ENCODE data around the gene PDE4B. TPM values are rescaled to one million over a fixed set of nuclear protein-coding genes. Genes with fewer than 3 reads are reported as not detected.

PDE4B gene
- total and polyA plus RNA-seq, 2 donors from 2014 or later, result 2.0 to 8.7 TPM

GRCh38 chr1:65818966-65819365 lies 26.3 kb downstream of the PDE4B start:
- no peaks in the 10 kb centered on the region for H3K36me3 ChIP-seq (ENCODE audit: control insufficient read depth in 2 of 3, insufficient read depth in 3 of 3, low read length in 3 of 3)
- no peak overlapping the region for H3K27ac ChIP-seq (ENCODE audit: low read depth in 2 of 2, low read length in 2 of 2)
- no peak overlapping the region for H3K9ac ChIP-seq (ENCODE audit: low read length in 3 of 3)
- no peaks in the 10 kb centered on the region for H3K27me3 ChIP-seq (ENCODE audit: control insufficient read depth, insufficient read depth, low read length)
- DNase-seq, result no peak
- H3K4me3 ChIP-seq (ENCODE audit: low read length in 3 of 3), result no peak overlapping the region
- TF ChIP-seq, protein P1, sequence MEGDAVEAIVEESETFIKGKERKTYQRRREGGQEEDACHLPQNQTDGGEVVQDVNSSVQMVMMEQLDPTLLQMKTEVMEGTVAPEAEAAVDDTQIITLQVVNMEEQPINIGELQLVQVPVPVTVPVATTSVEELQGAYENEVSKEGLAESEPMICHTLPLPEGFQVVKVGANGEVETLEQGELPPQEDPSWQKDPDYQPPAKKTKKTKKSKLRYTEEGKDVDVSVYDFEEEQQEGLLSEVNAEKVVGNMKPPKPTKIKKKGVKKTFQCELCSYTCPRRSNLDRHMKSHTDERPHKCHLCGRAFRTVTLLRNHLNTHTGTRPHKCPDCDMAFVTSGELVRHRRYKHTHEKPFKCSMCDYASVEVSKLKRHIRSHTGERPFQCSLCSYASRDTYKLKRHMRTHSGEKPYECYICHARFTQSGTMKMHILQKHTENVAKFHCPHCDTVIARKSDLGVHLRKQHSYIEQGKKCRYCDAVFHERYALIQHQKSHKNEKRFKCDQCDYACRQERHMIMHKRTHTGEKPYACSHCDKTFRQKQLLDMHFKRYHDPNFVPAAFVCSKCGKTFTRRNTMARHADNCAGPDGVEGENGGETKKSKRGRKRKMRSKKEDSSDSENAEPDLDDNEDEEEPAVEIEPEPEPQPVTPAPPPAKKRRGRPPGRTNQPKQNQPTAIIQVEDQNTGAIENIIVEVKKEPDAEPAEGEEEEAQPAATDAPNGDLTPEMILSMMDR (IDR thresholded peaks at IDR 0.05; ENCODE audit: borderline replicate concordance, extremely low read depth, insufficient read depth), result no peak
- H3K4me1 ChIP-seq (ENCODE audit: control insufficient read depth in 2 of 3, insufficient read depth in 2 of 3, low read depth in 1 of 3, low read length in 3 of 3), result no peaks in the 10 kb centered on the region
- intact Hi-C loops (cut with DNase I), result no loop called here
- no peak for FAIRE-seq
- H3K9me3 ChIP-seq (ENCODE audit: control insufficient read depth in 2 of 3, insufficient read depth in 1 of 3, low read length in 3 of 3), result no peaks in the 10 kb centered on the region

DNA sequence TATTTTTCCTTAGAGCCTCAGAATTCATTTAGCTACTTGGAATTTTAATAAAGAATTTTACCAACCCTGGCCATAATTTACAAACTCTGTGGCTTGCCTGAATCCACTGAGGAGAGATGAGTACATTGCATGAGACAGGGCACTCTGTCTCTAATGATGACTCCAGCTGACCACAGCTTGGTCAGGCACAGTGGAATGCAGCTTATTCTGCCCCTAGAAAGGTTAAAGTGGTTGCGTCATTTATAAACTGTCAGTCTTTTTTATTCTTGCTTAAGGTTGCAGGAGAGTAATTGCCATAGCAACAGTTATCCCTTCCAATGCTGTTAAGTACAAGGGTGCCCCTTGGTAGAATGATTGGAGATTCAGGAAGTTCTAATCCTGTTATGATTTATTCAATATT lies 28.3 kb downstream of the PDE4B start:
- Histone ChIP-seq H3K36me3 (ENCODE audit: control insufficient read depth in 2 of 3, insufficient read depth in 3 of 3, low read length in 3 of 3) (no peaks in the 10 kb centered on the region), H3K27me3 (ENCODE audit: control insufficient read depth, insufficient read depth, low read length) (no peaks in the 10 kb centered on the region), H3K9ac (ENCODE audit: low read length in 3 of 3) (no peak overlapping the region), H3K27ac (ENCODE audit: low read depth in 2 of 2, low read length in 2 of 2) (no peak overlapping the region), H3K4me1 (ENCODE audit: control insufficient read depth in 2 of 3, insufficient read depth in 2 of 3, low read depth in 1 of 3, low read length in 3 of 3) (no peaks in the 10 kb centered on the region), H3K4me3 (ENCODE audit: low read length in 3 of 3) (no peak overlapping the region), H3K9me3 (ENCODE audit: control insufficient read depth in 2 of 3, insufficient read depth in 1 of 3, low read length in 3 of 3) (no peaks in the 10 kb centered on the region)
- FAIRE-seq, result no peak
- no peak for DNase-seq
- TF ChIP-seq, protein P1 (IDR thresholded peaks at IDR 0.05; ENCODE audit: borderline replicate concordance, extremely low read depth, insufficient read depth), result no peak
- intact Hi-C loops (cut with DNase I), result no loop called here

DNA sequence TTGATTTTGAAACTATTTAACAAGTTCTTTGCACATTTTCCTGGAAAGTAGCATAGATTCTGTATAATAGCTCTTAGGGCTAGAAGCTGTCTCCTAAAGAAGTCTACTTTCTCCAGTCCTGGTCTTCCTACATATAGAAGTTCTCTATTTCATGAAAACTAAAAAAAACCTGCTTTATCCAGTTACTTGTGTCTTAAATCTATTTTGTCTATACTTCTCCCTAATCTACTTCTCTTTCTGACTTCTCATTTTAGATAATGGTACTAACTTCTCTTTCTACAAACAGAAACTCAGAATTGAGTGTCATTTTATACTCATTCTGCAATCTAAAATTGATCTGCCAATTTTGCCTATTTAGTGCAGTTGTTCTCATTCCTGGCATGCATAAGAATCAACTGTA lies 28.7 kb downstream of the PDE4B start:
- no peaks in the 10 kb centered on the region for H3K9me3 ChIP-seq (ENCODE audit: control insufficient read depth in 2 of 3, insufficient read depth in 1 of 3, low read length in 3 of 3)
- FAIRE-seq, result no peak
- intact Hi-C loops (cut with DNase I), result no loop called here
- H3K9ac ChIP-seq (ENCODE audit: low read length in 3 of 3), result no peak overlapping the region
- no peak overlapping the region for H3K27ac ChIP-seq (ENCODE audit: low read depth in 2 of 2, low read length in 2 of 2)
- H3K36me3 ChIP-seq (ENCODE audit: control insufficient read depth in 2 of 3, insufficient read depth in 3 of 3, low read length in 3 of 3), result no peaks in the 10 kb centered on the region
- TF ChIP-seq, protein P1 (IDR thresholded peaks at IDR 0.05; ENCODE audit: borderline replicate concordance, extremely low read depth, insufficient read depth), result no peak
- no peak for DNase-seq
- H3K4me3 ChIP-seq (ENCODE audit: low read length in 3 of 3), result no peak overlapping the region
- H3K4me1 ChIP-seq (ENCODE audit: control insufficient read depth in 2 of 3, insufficient read depth in 2 of 3, low read depth in 1 of 3, low read length in 3 of 3), result no peaks in the 10 kb centered on the region
- H3K27me3 ChIP-seq (ENCODE audit: control insufficient read depth, insufficient read depth, low read length), result no peaks in the 10 kb centered on the region

DNA sequence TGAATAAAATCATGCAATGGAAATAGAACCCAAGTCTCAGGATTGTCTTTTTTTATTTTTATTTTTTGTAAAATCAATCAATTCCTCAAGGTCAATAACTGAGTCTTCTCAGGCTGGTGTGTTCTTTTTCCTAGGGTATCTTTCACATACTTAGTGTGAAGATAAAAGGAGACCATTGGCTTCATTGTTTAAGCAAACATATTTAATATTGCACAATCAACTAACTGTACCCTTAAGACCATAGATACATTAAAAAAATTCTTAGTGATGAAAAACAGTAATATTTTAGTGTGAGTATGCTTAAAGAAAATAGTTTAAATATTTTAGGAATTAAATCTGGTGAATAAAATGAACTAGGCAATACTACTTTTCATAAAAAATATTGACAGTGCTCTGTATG lies 31.4 kb downstream of the PDE4B start:
- FAIRE-seq (no peak), DNase-seq (no peak)
- intact Hi-C loops (cut with DNase I), result no loop called here
- Histone ChIP-seq H3K27me3 (ENCODE audit: control insufficient read depth, insufficient read depth, low read length) (no peaks in the 10 kb centered on the region), H3K9ac (ENCODE audit: low read length in 3 of 3) (no peak overlapping the region), H3K36me3 (ENCODE audit: control insufficient read depth in 2 of 3, insufficient read depth in 3 of 3, low read length in 3 of 3) (no peaks in the 10 kb centered on the region), H3K27ac (ENCODE audit: low read depth in 2 of 2, low read length in 2 of 2) (no peak overlapping the region), H3K9me3 (ENCODE audit: control insufficient read depth in 2 of 3, insufficient read depth in 1 of 3, low read length in 3 of 3) (no peaks in the 10 kb centered on the region), H3K4me3 (ENCODE audit: low read length in 3 of 3) (no peak overlapping the region), H3K4me1 (ENCODE audit: control insufficient read depth in 2 of 3, insufficient read depth in 2 of 3, low read depth in 1 of 3, low read length in 3 of 3) (no peaks in the 10 kb centered on the region)
- TF ChIP-seq, protein P1 (IDR thresholded peaks at IDR 0.05; ENCODE audit: borderline replicate concordance, extremely low read depth, insufficient read depth), result no peak

Measured in kidney (tissue), 14 donors.